NCI-H345 treated with DMSO at 0.1 percent for 48 hours (cell line): ENCODE results near the gene CARD11.
A peak's percentile ranks its signal among the peaks of the same experiment; 100 is the strongest.

Experiments used
- DNase-seq: peaks from one replicate; lab custom pipeline; 2025; ENCODE audit not compliant: unreplicated experiment; lab: John Stamatoyannopoulos, UW

Gene CARD11

GRCh38 chr7:2880874-2881533 is 162.7 kb downstream of the CARD11 start:
- DNase-seq: no peak

GRCh38 chr7:2880051-2880450 is 163.6 kb downstream of the CARD11 start:
- no peak for DNase-seq

- no peak for DNase-seq
These were observed 164.3 kb downstream of the CARD11 start for GRCh38 chr7:2879354-2879753.

GRCh38 chr7:2878306-2878705 is 165.4 kb downstream of the CARD11 start:
- DNase-seq: no peak

GRCh38 chr7:2876031-2876731 is 167.5 kb downstream of the CARD11 start:
- DNase-seq: peak; percentile 72

- DNase-seq: no peak
These were observed 169.7 kb downstream of the CARD11 start for GRCh38 chr7:2873686-2874551.

- peak; percentile 27 for DNase-seq
These were observed 170.5 kb downstream of the CARD11 start for GRCh38 chr7:2873146-2873545.

GRCh38 chr7:2872296-2872874 is 171.3 kb downstream of the CARD11 start:
- no peak for DNase-seq

GRCh38 chr7:2870471-2870931 is 173.2 kb downstream of the CARD11 start:
- DNase-seq: peak; percentile 4

- DNase-seq: no peak
These were observed 173.7 kb downstream of the CARD11 start for GRCh38 chr7:2869981-2870380.

- no peak for DNase-seq
These were observed 177.1 kb downstream of the CARD11 start for GRCh38 chr7:2866601-2867000.

GRCh38 chr7:2864999-2865670 is 178.5 kb downstream of the CARD11 start:
- DNase-seq: no peak

- DNase-seq: no peak
These were observed 179.3 kb downstream of the CARD11 start for GRCh38 chr7:2864204-2864985.

- DNase-seq: no peak
These were observed 180.1 kb downstream of the CARD11 start for GRCh38 chr7:2863461-2864066.

GRCh38 chr7:2862831-2863361 is 180.8 kb downstream of the CARD11 start:
- no peak for DNase-seq

GRCh38 chr7:2861509-2861908 is 182.2 kb downstream of the CARD11 start:
- DNase-seq: no peak

GRCh38 chr7:2860627-2861133 is 183.0 kb downstream of the CARD11 start:
- no peak for DNase-seq

- DNase-seq: no peak
These were observed 183.7 kb downstream of the CARD11 start for GRCh38 chr7:2859952-2860351.

GRCh38 chr7:2858621-2859020 is 185.0 kb downstream of the CARD11 start:
- no peak for DNase-seq
